Epithelial cell of esophagus (primary cell): ENCODE measurements around the gene UPK1A.

Source experiments
- DNase-seq: peaks from one replicate; pipeline ENCODE4 v3.0.0; 2010; ENCODE audit warnings: low read depth
- H3K4me3 ChIP-seq: 2 replicates; pipeline ENCODE4 v1.5.1; 2011; ENCODE audit warnings: mild to moderate bottlenecking, low read length, control low read depth
- CTCF ChIP-seq: IDR thresholded peaks from 2 replicates; pipeline ENCODE4 v1.5.1; 2011; ENCODE audit warnings: low read depth, mild to moderate bottlenecking, low read length, control low read depth, inconsistent platforms; ENCODE audit not compliant: insufficient read depth; ENCODE audit errors: missing control alignments

UPK1A gene

GRCh38 chr19:35639321-35639639 lies 27.0 kb upstream of the UPK1A start:
- no peak for DNase-seq
- H3K4me3 ChIP-seq, result no peak overlapping the region
- TF ChIP-seq CTCF, result no peak

- no peak for DNase-seq
- no peak for TF ChIP-seq CTCF
- H3K4me3 ChIP-seq, result no peak overlapping the region
Measured at GRCh38 chr19:35639863-35640262, 26.5 kb upstream of the UPK1A start.

GRCh38 chr19:35641515-35642151 lies 24.7 kb upstream of the UPK1A start, which contains the start of gene ETV2:
TSS of gene ETV2 (plus strand) at chr19:35641745. CDS start at chr19:35642461, 716 bp downstream.
- DNase-seq, result no peak
- H3K4me3 ChIP-seq, result no peak within 1 kb of the TSS
- no peak for TF ChIP-seq CTCF

GRCh38 chr19:35642312-35642711 lies 24.0 kb upstream of the UPK1A start:
- no peak for TF ChIP-seq CTCF
- no peak for DNase-seq
- H3K4me3 ChIP-seq, result no peak overlapping the region

GRCh38 chr19:35642798-35643254 lies 23.5 kb upstream of the UPK1A start:
- peak overlapping the region; percentile 55 for H3K4me3 ChIP-seq
- no peak for TF ChIP-seq CTCF
- DNase-seq, result no peak

- DNase-seq, result peak; percentile 82
- TF ChIP-seq CTCF, result no peak
- peak overlapping the region; percentile 55 for H3K4me3 ChIP-seq
Measured at GRCh38 chr19:35643255-35644205, 22.8 kb upstream of the UPK1A start.
